ENCODE measurements around the gene MXD4.

MXD4 gene

DNA sequence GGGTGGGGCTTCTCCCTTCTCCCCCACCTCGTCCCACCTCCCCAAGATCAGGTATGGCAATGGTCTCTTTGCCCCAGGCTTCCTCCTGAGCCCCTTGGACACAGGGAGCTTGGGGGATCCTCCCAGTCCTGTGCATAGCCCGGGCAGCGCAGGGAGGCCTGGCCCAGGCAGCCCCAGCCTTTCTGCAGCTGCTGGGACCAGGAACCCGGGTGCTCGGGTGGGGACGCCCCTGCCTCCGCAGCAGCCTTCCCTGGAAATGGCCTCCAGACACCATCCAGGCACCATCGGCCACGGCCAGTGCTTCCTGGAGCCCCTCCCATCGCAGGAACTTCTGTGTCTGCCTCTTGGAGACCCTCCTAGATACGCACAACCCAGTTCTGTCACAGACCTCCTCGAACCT is 5.9 kb upstream of the MXD4 start:
- Histone ChIP-seq H3K27ac (ENCODE audit: low read depth, low read length) (no peak overlapping the region), H3K4ac (ENCODE audit: low read depth, low read length) (no peak overlapping the region), H3K9ac (ENCODE audit: low read length) (no peak overlapping the region), H3K36me3 (ENCODE audit: control insufficient read depth, insufficient read depth, low read length) (no peaks in the 10 kb centered on the region), H3K27me3 (ENCODE audit: insufficient read depth, low read length, poor library complexity) (no peaks in the 10 kb centered on the region), H2AK5ac (ENCODE audit: low read length) (no peak overlapping the region), H2BK15ac (replicated peaks; ENCODE audit: low read depth) (no peak overlapping the region), H3K79me2 (ENCODE audit: control insufficient read depth, insufficient read depth, low read length) (no peaks in the 10 kb centered on the region), H3K4me1 (ENCODE audit: control insufficient read depth, low read depth, low read length) (no peaks in the 10 kb centered on the region), H4K5ac (ENCODE audit: low read length) (no peak overlapping the region), H3K56ac (ENCODE audit: low read length) (peak overlapping the region; percentile 15), H3K4me2 (ENCODE audit: low read length) (no peak overlapping the region), H3K23ac (ENCODE audit: low read length) (no peak overlapping the region), H3K79me1 (ENCODE audit: low read length) (no peaks in the 10 kb centered on the region), H2BK120ac (ENCODE audit: low read depth, low read length) (no peak overlapping the region), H3K4me3 (ENCODE audit: low read length) (no peak overlapping the region), H2BK5ac (ENCODE audit: low read length) (no peak overlapping the region), H3K18ac (ENCODE audit: low read length) (no peak overlapping the region), H4K8ac (ENCODE audit: low read depth, low read length) (no peak overlapping the region)
- no peak for DNase-seq
- no CpG with 5 or more reads among the region's 12 CpGs for WGBS (ENCODE audit: extremely low coverage, insufficient coverage, low lambda C conversion rate)

DNA sequence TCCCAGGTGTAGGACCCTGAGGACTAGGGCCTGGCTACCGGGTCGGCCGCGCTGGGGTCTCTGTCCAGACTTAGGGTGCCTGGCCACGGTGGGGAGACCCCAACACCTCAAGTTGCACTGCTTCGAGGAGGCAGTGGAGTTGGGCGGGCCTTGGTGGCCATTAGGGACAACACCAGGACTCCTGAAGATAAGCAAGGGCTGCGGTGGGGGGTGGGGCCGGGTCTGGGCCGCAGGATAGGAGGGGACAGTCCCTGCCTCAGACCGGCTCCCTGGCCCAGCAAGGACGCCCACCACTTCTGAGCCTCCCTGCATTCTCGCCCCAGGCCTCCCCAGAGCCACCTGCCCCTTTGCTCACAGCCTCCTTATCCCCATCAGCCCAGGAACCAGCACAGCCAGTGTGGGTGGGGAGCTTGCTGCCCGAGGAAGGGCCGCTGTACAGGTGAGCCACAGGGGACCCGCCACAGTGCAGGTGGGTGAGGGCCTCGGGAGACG is 5.5 kb upstream of the MXD4 start:
- Histone ChIP-seq H3K23ac (ENCODE audit: low read length) (no peak overlapping the region), H3K4me3 (ENCODE audit: low read length) (no peak overlapping the region), H3K4me1 (ENCODE audit: control insufficient read depth, low read depth, low read length) (no peaks in the 10 kb centered on the region), H3K56ac (ENCODE audit: low read length) (peak overlapping the region; percentile 15), H4K5ac (ENCODE audit: low read length) (no peak overlapping the region), H3K79me2 (ENCODE audit: control insufficient read depth, insufficient read depth, low read length) (no peaks in the 10 kb centered on the region), H2BK15ac (replicated peaks; ENCODE audit: low read depth) (no peak overlapping the region), H2BK5ac (ENCODE audit: low read length) (no peak overlapping the region), H4K8ac (ENCODE audit: low read depth, low read length) (no peak overlapping the region), H3K9ac (ENCODE audit: low read length) (no peak overlapping the region), H3K79me1 (ENCODE audit: low read length) (no peaks in the 10 kb centered on the region), H3K4me2 (ENCODE audit: low read length) (no peak overlapping the region), H3K36me3 (ENCODE audit: control insufficient read depth, insufficient read depth, low read length) (no peaks in the 10 kb centered on the region), H3K4ac (ENCODE audit: low read depth, low read length) (no peak overlapping the region), H2BK120ac (ENCODE audit: low read depth, low read length) (no peak overlapping the region), H3K18ac (ENCODE audit: low read length) (no peak overlapping the region), H3K27ac (ENCODE audit: low read depth, low read length) (no peak overlapping the region), H2AK5ac (ENCODE audit: low read length) (no peak overlapping the region), H3K27me3 (ENCODE audit: insufficient read depth, low read length, poor library complexity) (no peaks in the 10 kb centered on the region)
- no CpG with 5 or more reads among the region's 18 CpGs for WGBS (ENCODE audit: extremely low coverage, insufficient coverage, low lambda C conversion rate)
- DNase-seq, result no peak

DNA sequence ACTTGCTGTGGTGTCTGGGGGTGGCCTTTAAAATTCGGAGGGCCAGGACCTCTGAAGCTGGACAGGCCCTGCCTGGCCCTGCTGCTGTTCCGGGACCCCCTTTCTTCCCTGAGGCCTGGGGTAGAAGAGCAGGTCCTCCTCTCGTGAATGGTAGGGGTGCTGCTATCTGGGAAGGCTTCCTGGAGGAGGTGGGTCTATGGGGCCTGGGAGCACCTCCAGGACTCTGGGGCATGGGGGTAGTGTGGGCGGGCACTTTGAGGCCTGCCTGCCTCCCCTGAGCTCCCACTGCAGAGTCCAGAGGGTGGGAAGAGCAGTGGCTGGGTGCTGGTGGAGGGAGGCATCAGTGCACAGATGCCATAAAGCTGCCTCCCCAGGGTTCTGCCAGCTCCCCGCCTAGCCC is 4.9 kb upstream of the MXD4 start:
- DNase-seq, result no peak
- Histone ChIP-seq H3K4me2 (ENCODE audit: low read length) (no peak overlapping the region), H3K9ac (ENCODE audit: low read length) (no peak overlapping the region), H3K79me2 (ENCODE audit: control insufficient read depth, insufficient read depth, low read length) (no peaks in the 10 kb centered on the region), H3K23ac (ENCODE audit: low read length) (no peak overlapping the region), H4K5ac (ENCODE audit: low read length) (no peak overlapping the region), H3K4me1 (ENCODE audit: control insufficient read depth, low read depth, low read length) (no peaks in the 10 kb centered on the region), H3K36me3 (ENCODE audit: control insufficient read depth, insufficient read depth, low read length) (no peaks in the 10 kb centered on the region), H3K18ac (ENCODE audit: low read length) (no peak overlapping the region), H3K27ac (ENCODE audit: low read depth, low read length) (no peak overlapping the region), H4K8ac (ENCODE audit: low read depth, low read length) (no peak overlapping the region), H3K4ac (ENCODE audit: low read depth, low read length) (no peak overlapping the region), H2BK5ac (ENCODE audit: low read length) (no peak overlapping the region), H3K4me3 (ENCODE audit: low read length) (no peak overlapping the region), H3K27me3 (ENCODE audit: insufficient read depth, low read length, poor library complexity) (no peaks in the 10 kb centered on the region), H3K56ac (ENCODE audit: low read length) (no peak overlapping the region), H2AK5ac (ENCODE audit: low read length) (no peak overlapping the region), H2BK15ac (replicated peaks; ENCODE audit: low read depth) (no peak overlapping the region), H2BK120ac (ENCODE audit: low read depth, low read length) (no peak overlapping the region), H3K79me1 (ENCODE audit: low read length) (no peaks in the 10 kb centered on the region)
- no CpG with 5 or more reads among the region's 5 CpGs for WGBS (ENCODE audit: extremely low coverage, insufficient coverage, low lambda C conversion rate)

DNA sequence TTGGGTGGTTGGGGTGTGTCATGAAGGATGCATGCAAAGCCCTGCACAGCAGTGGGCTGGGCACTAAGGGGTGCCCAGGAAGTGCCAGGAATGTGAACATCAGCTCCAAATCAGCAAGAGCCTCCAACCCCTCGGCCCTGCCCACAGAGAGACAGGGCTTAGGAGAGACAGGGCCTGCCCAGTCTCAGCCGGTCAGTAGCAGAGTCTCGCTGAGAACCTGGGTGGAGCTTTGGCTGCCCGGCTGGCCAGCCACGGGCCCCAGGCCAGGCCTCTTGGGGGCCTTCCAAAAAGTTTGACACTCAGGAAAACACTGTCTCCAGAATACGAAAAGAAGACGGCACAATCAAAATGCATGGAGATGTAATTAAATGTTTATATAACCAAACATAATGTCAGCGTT is 4.3 kb upstream of the MXD4 start:
- no peak for DNase-seq
- H3K56ac ChIP-seq (ENCODE audit: low read length), result no peak overlapping the region
- H3K23ac ChIP-seq (ENCODE audit: low read length), result no peak overlapping the region
- no peaks in the 10 kb centered on the region for H3K79me2 ChIP-seq (ENCODE audit: control insufficient read depth, insufficient read depth, low read length)
- H2BK15ac ChIP-seq (replicated peaks; ENCODE audit: low read depth), result no peak overlapping the region
- H3K4ac ChIP-seq (ENCODE audit: low read depth, low read length), result no peak overlapping the region
- H4K8ac ChIP-seq (ENCODE audit: low read depth, low read length), result no peak overlapping the region
- no peak overlapping the region for H3K18ac ChIP-seq (ENCODE audit: low read length)
- H2BK5ac ChIP-seq (ENCODE audit: low read length), result no peak overlapping the region
- no peak overlapping the region for H3K4me2 ChIP-seq (ENCODE audit: low read length)
- no peak overlapping the region for H4K5ac ChIP-seq (ENCODE audit: low read length)
- H2AK5ac ChIP-seq (ENCODE audit: low read length), result no peak overlapping the region
- H3K4me3 ChIP-seq (ENCODE audit: low read length), result no peak overlapping the region
- no peaks in the 10 kb centered on the region for H3K27me3 ChIP-seq (ENCODE audit: insufficient read depth, low read length, poor library complexity)
- H3K27ac ChIP-seq (ENCODE audit: low read depth, low read length), result no peak overlapping the region
- no peaks in the 10 kb centered on the region for H3K79me1 ChIP-seq (ENCODE audit: low read length)
- H2BK120ac ChIP-seq (ENCODE audit: low read depth, low read length), result no peak overlapping the region
- WGBS (ENCODE audit: extremely low coverage, insufficient coverage, low lambda C conversion rate), result no CpG with 5 or more reads among the region's 8 CpGs
- no peak overlapping the region for H3K9ac ChIP-seq (ENCODE audit: low read length)
- H3K4me1 ChIP-seq (ENCODE audit: control insufficient read depth, low read depth, low read length), result no peaks in the 10 kb centered on the region
- H3K36me3 ChIP-seq (ENCODE audit: control insufficient read depth, insufficient read depth, low read length), result no peaks in the 10 kb centered on the region

DNA sequence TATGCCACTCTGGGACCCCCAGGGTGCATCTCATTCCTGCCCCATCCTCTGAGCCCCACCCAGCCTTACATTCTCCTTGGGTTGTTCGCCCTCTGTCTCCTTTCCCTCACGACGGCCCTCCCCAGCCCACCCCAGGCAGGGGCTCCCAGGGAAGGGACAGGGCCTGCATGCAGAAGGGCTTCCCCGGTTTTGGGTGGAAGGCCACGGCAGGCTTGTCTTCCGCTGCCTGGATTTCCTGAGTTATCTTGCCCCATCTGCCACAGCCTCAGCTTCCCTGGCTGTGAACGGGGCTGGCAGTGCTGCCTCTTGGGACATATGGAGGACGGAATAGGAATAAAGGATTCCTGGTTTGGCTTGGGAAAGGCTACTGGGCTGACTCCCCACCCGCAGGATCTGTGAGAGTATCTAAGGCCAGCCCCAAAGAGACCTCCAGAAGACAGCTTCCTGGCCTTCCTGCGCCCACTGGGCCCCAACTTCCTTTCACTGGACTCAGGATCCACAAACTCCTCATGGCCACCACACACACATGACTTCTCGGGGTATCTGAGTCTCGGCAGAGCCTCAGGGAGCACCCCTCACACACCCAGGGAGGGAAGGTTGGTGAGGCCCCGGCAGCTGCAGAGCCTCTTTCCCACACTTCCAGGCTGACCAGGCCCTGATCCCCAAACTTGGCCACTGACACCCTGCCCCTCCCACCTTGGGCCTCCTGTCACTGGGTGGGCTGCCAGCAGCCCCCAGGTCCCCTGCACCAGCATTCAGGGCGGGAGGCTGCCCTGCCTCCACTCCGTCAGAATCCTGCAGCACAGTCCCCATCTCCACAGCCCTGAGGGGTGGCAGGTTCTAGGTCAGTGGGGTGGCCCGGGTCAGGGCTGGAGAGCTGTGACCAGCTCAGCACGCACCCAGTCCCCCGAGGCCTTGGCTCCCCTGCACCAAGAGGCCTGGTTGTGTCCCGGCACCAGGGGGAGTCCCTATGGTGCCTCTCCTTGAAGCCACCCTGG is 3.5 kb upstream of the MXD4 start:
- Histone ChIP-seq H3K27ac (ENCODE audit: low read depth, low read length) (no peak overlapping the region), H3K79me2 (ENCODE audit: control insufficient read depth, insufficient read depth, low read length) (no peaks in the 10 kb centered on the region), H2BK120ac (ENCODE audit: low read depth, low read length) (no peak overlapping the region), H2BK5ac (ENCODE audit: low read length) (no peak overlapping the region), H2AK5ac (ENCODE audit: low read length) (no peak overlapping the region), H3K18ac (ENCODE audit: low read length) (no peak overlapping the region), H4K8ac (ENCODE audit: low read depth, low read length) (no peak overlapping the region), H3K4me2 (ENCODE audit: low read length) (no peak overlapping the region), H3K4ac (ENCODE audit: low read depth, low read length) (no peak overlapping the region), H3K4me3 (ENCODE audit: low read length) (no peak overlapping the region), H3K4me1 (ENCODE audit: control insufficient read depth, low read depth, low read length) (no peaks in the 10 kb centered on the region), H4K5ac (ENCODE audit: low read length) (no peak overlapping the region), H3K27me3 (ENCODE audit: insufficient read depth, low read length, poor library complexity) (no peaks in the 10 kb centered on the region), H3K9ac (ENCODE audit: low read length) (no peak overlapping the region), H3K23ac (ENCODE audit: low read length) (no peak overlapping the region), H3K79me1 (ENCODE audit: low read length) (no peaks in the 10 kb centered on the region), H2BK15ac (replicated peaks; ENCODE audit: low read depth) (no peak overlapping the region), H3K36me3 (ENCODE audit: control insufficient read depth, insufficient read depth, low read length) (no peaks in the 10 kb centered on the region), H3K56ac (ENCODE audit: low read length) (no peak overlapping the region)
- no CpG with 5 or more reads among the region's 19 CpGs for WGBS (ENCODE audit: extremely low coverage, insufficient coverage, low lambda C conversion rate)
- no peak for DNase-seq

Data from mesendoderm (in vitro differentiated cells).